ENCODE results near the gene SDK1. TPM values are rescaled to one million over a fixed set of nuclear protein-coding genes. Genes with fewer than 3 reads are reported as not detected.

SDK1 gene
- total and polyA plus RNA-seq, 2 of the 8 experiments (the other 6 are each of a cell fraction or from before 2014, with no cell fraction given), result 3.3 to 7.2 TPM

DNA sequence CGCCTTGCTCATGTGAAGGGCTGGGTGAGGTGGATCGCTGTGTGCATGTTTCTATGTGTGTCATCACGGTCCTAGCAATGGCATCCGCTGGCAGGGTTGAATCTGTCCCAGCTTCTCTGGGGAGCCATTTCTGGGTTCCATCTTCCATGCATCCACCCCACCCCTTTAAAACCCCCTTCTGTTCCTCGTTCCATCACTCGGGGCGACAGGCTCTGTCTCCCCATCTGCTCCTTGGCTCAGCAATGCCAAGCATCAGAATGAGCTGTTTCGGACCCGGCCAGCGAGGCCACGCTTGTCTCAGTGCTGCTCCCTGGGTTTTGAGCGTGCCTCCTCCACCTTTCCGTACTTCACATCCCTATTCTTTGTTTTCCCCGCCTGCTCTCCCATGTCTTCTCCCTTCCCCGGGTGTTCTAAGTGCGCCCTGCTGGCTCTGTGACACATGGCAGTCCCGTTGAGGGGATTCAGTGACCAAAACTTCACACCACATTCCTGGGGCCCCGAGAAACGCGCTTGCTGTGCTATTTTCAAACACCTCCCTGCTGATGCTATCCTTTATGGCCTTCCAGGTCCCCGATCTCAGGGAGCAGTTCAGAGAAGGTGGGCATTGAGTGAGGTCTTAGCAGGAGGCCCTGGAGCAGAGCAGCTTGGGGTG, 827.0 kb downstream of the SDK1 start:
- Histone ChIP-seq H3K79me1 (ENCODE audit: low read depth, low read length) (no peaks in the 10 kb centered on the region), H2AFZ (ENCODE audit: low read length) (no peak overlapping the region), H3K23ac (ENCODE audit: insufficient read length) (no peak overlapping the region), H3K9ac (replicated peaks in 1 of 4; ENCODE audit: extremely low read depth in 1 of 4, low read depth in 3 of 4, low read length in 3 of 4) (no peak overlapping the region), H3K4me1 (replicated peaks in 1 of 4; ENCODE audit: control insufficient read depth in 3 of 4, insufficient read depth in 4 of 4, low read length in 3 of 4) (peaks cover 0 to 9% (median 4%) of the 10 kb centered on the region in 4 experiments; a peak in 3 of 7 replicates), H3K56ac (replicated peaks; ENCODE audit: insufficient read length, low read depth, low read length) (no peak overlapping the region), H3K4me2 (ENCODE audit: insufficient read depth in 1 of 2, low read depth in 2 of 2, low read length in 2 of 2) (no peak overlapping the region), H2BK15ac (ENCODE audit: low read length) (no peak overlapping the region), H3K4ac (replicated peaks; ENCODE audit: insufficient read length, low read depth, low read length) (no peak overlapping the region), H4K20me1 (replicated peaks in 1 of 2; ENCODE audit: control insufficient read depth in 1 of 2, insufficient read depth in 2 of 2, low read length in 2 of 2) (peaks cover 0 to 1% of the 10 kb centered on the region in 2 experiments), H3K27me3 (replicated peaks in 1 of 4; ENCODE audit: control insufficient read depth in 3 of 4, extremely low read depth in 1 of 4, insufficient read depth in 3 of 4, low read length in 3 of 4) (no peaks in the 10 kb centered on the region), H2BK20ac (ENCODE audit: low read length) (no peak overlapping the region), H3K36me3 (ENCODE audit: control insufficient read depth in 2 of 4, insufficient read depth in 4 of 4, low read length in 3 of 4) (no peaks in the 10 kb centered on the region), H3K23me2 (ENCODE audit: low read depth, low read length) (peaks cover 9% of the 10 kb centered on the region; the same call in 1 of the 2 replicates), H2AK5ac (ENCODE audit: low read depth, low read length) (no peak overlapping the region), H4K5ac (ENCODE audit: insufficient read length, low read depth, low read length) (no peak overlapping the region), H2BK120ac (replicated peaks; ENCODE audit: low read depth, low read length) (no peak overlapping the region), H3K79me2 (ENCODE audit: control insufficient read depth in 1 of 2, insufficient read depth in 2 of 2, low read length in 2 of 2) (no peaks in the 10 kb centered on the region), H4K8ac (ENCODE audit: extremely low read depth, insufficient read depth, low read length) (no peak overlapping the region), H2BK5ac (ENCODE audit: low read depth, low read length) (no peak overlapping the region), H2BK12ac (ENCODE audit: low read depth, low read length) (no peak overlapping the region), H3K9me3 (ENCODE audit: insufficient read depth in 2 of 2, low read depth in 1 of 2, low read length in 1 of 2) (no peaks in the 10 kb centered on the region), H3K18ac (ENCODE audit: extremely low read depth, low read length) (no peak overlapping the region), H3K14ac (ENCODE audit: insufficient read length) (no peak overlapping the region), H4K91ac (replicated peaks; ENCODE audit: insufficient read length, low read length) (no peak overlapping the region), H3K27ac (ENCODE audit: low read depth, low read length) (no peak overlapping the region), H3K4me3 (ENCODE audit: extremely low read depth in 1 of 4, insufficient read depth in 2 of 4, low read depth in 3 of 4, low read length in 4 of 4) (no peak overlapping the region)
- FAIRE-seq (no peak), DNase-seq (ENCODE audit: low read depth in 1 of 2, low spot score in 2 of 2) (no peak)
- POLR2A ChIA-PET (ENCODE audit: partially characterized antibody), result no interaction called here
- 90% methylated on average over 19 of the region's 21 CpGs; no CpG with 5 or more reads in 1 of the 2 experiments for WGBS, 2 experiments (ENCODE audit: extremely low coverage in 1 of 2, insufficient coverage in 1 of 2, insufficient read length in 1 of 2, insufficient replicate concordance in 2 of 2, low coverage in 1 of 2, low lambda C conversion rate in 2 of 2, missing lambda C conversion rate in 1 of 2)
- CTCF ChIA-PET (ENCODE audit: partially characterized antibody), result interaction anchor here (1.0 kb wide), 1 partner anchor 14 kb away, joined by 3 read pairs; no protein-coding TSS in a partner anchor
- TF ChIP-seq, protein P1, sequence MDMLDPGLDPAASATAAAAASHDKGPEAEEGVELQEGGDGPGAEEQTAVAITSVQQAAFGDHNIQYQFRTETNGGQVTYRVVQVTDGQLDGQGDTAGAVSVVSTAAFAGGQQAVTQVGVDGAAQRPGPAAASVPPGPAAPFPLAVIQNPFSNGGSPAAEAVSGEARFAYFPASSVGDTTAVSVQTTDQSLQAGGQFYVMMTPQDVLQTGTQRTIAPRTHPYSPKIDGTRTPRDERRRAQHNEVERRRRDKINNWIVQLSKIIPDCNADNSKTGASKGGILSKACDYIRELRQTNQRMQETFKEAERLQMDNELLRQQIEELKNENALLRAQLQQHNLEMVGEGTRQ (IDR thresholded peaks at IDR 0.05; ENCODE audit: low read length), result no peak
- TF ChIP-seq NRF1 (IDR thresholded peaks at IDR 0.05; ENCODE audit: low read depth, low read length) (no peak), SIRT6 (IDR thresholded peaks at IDR 0.05; ENCODE audit: low read length) (no peak), CBX5 (IDR thresholded peaks at IDR 0.05; ENCODE audit: low read depth, low read length) (no peak), RXRA (IDR thresholded peaks at IDR 0.05; ENCODE audit: insufficient read depth, low read depth, low read length) (no peak), EGR1 (IDR thresholded peaks at IDR 0.05; ENCODE audit: borderline replicate concordance, low read depth, low read length) (no peak), CHD2 (IDR thresholded peaks at IDR 0.05; ENCODE audit: low read length) (no peak), FOSL1 (IDR thresholded peaks at IDR 0.05; ENCODE audit: insufficient read depth, low read depth, low read length) (no peak), MAFK (IDR thresholded peaks at IDR 0.05; ENCODE audit: low read depth, low read length) (no peak), TBP (IDR thresholded peaks at IDR 0.05; ENCODE audit: low read depth, low read length) (no peak), JUND (IDR thresholded peaks at IDR 0.05; ENCODE audit: low read length) (no peak), RFX5 (IDR thresholded peaks at IDR 0.05; ENCODE audit: borderline replicate concordance, low read depth, low read length) (no peak), TAF1 (IDR thresholded peaks at IDR 0.05; ENCODE audit: low read depth, low read length) (no peak)
